GM12874 (cell line): ENCODE results near the gene CELF2.

Source experiments
- TF ChIP-seq, protein P1 (sequence below): IDR thresholded peaks from 2 replicates; pipeline ENCODE4 v1.5.1; 2011; ENCODE audit warnings: low read depth, mild to moderate bottlenecking, control low read depth, low read length, moderate library complexity; ENCODE audit not compliant: insufficient read depth

Gene CELF2

DNA sequence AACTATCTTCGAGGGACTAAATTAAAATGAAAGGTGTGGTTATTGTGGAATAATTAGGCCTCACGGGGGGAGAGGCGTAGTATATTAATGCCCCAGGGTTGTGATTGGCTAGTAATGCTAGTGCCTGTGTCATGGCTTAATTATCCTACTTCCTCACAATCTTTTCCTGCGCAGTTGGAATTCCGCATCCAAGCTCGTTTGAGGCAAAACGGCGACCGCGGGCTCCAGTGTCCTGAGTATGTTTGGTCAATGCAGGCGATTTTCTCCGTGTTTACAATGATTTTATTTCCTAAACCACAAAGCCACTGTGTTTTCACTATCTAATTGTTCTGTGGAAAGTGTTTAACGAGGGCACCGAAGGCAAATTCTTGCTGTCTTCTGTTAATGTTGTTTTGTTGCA, 282.9 kb downstream of the CELF2 start:
- TF ChIP-seq, protein P1, sequence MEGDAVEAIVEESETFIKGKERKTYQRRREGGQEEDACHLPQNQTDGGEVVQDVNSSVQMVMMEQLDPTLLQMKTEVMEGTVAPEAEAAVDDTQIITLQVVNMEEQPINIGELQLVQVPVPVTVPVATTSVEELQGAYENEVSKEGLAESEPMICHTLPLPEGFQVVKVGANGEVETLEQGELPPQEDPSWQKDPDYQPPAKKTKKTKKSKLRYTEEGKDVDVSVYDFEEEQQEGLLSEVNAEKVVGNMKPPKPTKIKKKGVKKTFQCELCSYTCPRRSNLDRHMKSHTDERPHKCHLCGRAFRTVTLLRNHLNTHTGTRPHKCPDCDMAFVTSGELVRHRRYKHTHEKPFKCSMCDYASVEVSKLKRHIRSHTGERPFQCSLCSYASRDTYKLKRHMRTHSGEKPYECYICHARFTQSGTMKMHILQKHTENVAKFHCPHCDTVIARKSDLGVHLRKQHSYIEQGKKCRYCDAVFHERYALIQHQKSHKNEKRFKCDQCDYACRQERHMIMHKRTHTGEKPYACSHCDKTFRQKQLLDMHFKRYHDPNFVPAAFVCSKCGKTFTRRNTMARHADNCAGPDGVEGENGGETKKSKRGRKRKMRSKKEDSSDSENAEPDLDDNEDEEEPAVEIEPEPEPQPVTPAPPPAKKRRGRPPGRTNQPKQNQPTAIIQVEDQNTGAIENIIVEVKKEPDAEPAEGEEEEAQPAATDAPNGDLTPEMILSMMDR, result no peak

DNA sequence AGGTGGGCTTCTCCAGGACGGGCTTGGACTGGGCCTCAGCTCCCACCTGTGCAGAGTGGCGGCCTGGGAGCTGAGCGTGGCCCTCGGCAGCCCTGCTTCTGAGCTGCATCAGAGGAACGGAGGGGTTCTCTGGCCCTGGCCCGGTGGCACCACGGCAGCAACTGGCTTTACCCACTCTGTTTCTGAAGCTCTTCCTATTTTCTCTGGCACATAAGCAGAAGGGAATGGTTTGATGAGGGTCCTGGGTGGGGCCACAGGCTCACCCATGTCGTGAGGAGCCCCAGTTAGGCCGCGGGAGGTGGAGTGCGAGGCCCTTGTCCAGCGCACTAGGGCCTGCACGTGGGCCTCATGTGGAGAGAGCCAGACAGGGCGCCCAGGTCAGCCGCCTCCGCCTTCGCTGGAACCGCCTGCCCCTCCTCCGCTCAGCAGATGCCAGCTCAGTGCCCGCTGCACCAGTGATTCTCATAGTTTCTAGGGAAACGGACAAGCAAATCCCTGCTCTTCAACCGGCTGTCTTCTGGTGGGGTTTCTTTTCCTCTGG, 284.0 kb downstream of the CELF2 start:
- TF ChIP-seq, protein P1, result no peak

DNA sequence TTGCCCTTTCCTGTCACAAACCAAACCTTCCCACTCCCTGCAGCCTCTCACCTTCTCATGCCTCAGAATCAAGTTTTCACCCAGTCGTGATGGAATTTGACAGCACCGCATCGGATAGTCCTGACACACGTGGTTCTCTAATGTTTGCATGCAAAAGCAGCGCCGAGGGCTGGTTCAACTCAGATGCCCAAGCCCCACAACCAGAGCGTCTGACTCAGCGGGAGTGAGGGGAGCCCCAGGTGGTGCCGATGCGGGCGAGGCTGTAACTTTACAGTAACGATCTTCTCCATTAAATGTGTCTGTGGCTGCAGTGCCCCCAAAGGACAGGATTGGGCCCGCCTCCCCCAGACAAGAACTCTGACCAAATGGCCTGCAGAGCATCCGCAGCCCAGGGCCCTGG, 284.5 kb downstream of the CELF2 start:
- TF ChIP-seq, protein P1, result no peak

- TF ChIP-seq, protein P1, result no peak
These were observed 285.9 kb downstream of the CELF2 start for GRCh38 chr10:11303361-11304170.

DNA sequence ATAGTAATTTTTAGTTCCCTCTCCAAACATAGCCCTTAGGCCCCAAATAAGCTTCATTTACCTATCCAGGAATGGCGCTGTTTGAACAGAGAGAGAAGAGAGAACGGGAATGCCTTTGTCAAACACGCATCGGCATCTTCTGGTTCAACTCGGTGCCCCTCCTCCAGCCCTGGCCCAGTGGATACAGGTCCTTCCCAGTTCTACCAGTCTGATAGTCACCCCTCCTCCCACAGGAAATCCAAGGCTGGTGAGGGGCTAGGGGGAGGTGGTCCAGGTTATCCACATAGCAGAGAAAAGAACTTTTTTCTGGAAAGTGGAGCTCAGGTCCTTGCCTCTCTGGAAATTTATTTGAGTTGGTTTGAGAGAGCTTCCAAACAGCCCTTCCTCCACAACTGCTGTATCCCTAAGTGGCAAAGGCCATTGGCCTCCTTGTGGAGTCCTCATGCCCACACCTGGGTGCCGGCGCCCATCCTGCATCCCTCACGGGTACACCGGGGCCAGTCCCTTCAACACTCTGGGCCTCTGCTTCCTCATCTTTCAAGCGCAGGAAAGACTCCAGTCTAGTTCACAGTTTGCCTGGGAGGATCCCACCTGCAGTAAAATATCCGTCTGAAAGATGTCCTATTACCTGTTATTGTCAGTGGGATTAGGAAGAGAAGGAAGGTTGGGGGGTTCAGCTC, 287.4 kb downstream of the CELF2 start:
- TF ChIP-seq, protein P1, result no peak

GRCh38 chr10:11305825-11306593, 288.3 kb downstream of the CELF2 start:
- TF ChIP-seq, protein P1, result no peak

DNA sequence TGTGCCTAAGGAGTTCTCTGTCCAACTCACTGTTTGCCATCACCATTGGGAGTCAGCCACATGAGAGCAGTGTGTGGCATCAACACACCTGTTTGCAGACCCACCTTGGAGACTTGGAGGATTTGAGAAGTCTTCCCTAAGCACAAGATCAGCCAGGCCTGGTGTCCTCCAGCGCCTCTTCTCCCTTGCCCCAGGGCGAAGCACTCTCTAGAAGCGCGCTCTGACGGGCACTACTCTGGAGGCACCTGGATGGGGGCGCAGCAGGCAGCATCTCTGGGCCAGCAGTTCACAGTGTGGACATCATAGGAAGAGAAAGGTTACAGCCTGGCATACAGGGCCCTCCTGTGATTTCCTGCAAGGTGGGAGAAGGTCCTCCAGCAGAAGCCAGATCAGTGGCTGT, 289.3 kb downstream of the CELF2 start:
- TF ChIP-seq, protein P1, result no peak
